HEK293T (cell line): Measurements from ENCODE around the gene LRP8.
A peak's percentile ranks its signal among the peaks of the same experiment; 100 is the strongest.

Experiments
- CTCF ChIA-PET: fragments of 350-600 bp; formaldehyde crosslinking; extraction: SDS; loops from one replicate; lab custom pipeline; 2021; ENCODE audit warnings: antibody characterized with exemption, inconsistent platforms; lab: Yijun Ruan, JAX
- POLR2A ChIA-PET: fragments of 350-600 bp; formaldehyde crosslinking; extraction: SDS; loops from one replicate; lab custom pipeline; 2020; ENCODE audit warnings: antibody characterized with exemption, inconsistent platforms; lab: Yijun Ruan, JAX
- DNase-seq: peaks from one replicate; pipeline ENCODE4 v3.0.0; 2012; ENCODE audit warnings: mixed read lengths; ENCODE audit errors: extremely low spot score
- ARNT ChIP-seq: fragments of 450-650 bp; IDR thresholded peaks from 2 replicates; pipeline ENCODE4 v1.6.1; 2017; ENCODE audit warnings: mild to moderate bottlenecking
- BHLHE40 ChIP-seq: fragments of 450-650 bp; IDR thresholded peaks from 2 replicates; pipeline ENCODE4 v1.6.1; 2016; ENCODE audit warnings: mild to moderate bottlenecking, moderate library complexity, borderline replicate concordance
- CTBP1 ChIP-seq: fragments of 450-650 bp; IDR thresholded peaks from 2 replicates; pipeline ENCODE4 v1.6.1; 2016; ENCODE audit warnings: borderline replicate concordance
- ELF4 ChIP-seq: fragments of 450-650 bp; IDR thresholded peaks from 2 replicates; pipeline ENCODE4 v1.6.1; 2017; ENCODE audit warnings: antibody characterized with exemption
- FOXA1 ChIP-seq: fragments of 450-650 bp; IDR thresholded peaks from 2 replicates; pipeline ENCODE4 v1.6.1; 2016; ENCODE audit warnings: mild to moderate bottlenecking
- FOXK2 ChIP-seq: fragments of 450-650 bp; IDR thresholded peaks from 2 replicates; pipeline ENCODE4 v1.6.1; 2016; ENCODE audit warnings: mild to moderate bottlenecking
- FOXM1 ChIP-seq: fragments of 450-650 bp; IDR thresholded peaks from 2 replicates; pipeline ENCODE4 v1.6.1; 2017; ENCODE audit warnings: mild to moderate bottlenecking, borderline replicate concordance
- HDGF ChIP-seq: fragments of 450-650 bp; IDR thresholded peaks from 2 replicates; pipeline ENCODE4 v1.6.1; 2017; ENCODE audit warnings: antibody characterized with exemption, borderline replicate concordance
- L3MBTL2 ChIP-seq: fragments of 450-650 bp; conservative IDR thresholded peaks from 2 replicates; pipeline ENCODE4 v1.6.1; 2016; ENCODE audit warnings: mild to moderate bottlenecking
- LEF1 ChIP-seq: fragments of 450-650 bp; IDR thresholded peaks from 2 replicates; pipeline ENCODE4 v1.6.1; 2017; ENCODE audit warnings: mild to moderate bottlenecking, borderline replicate concordance
- NFRKB ChIP-seq: fragments of 450-650 bp; IDR thresholded peaks from 2 replicates; pipeline ENCODE4 v1.6.1; 2016; ENCODE audit warnings: mild to moderate bottlenecking, moderate library complexity
- SP1 ChIP-seq: fragments of 450-650 bp; IDR thresholded peaks from 2 replicates; pipeline ENCODE4 v1.6.1; 2017
- SUZ12 ChIP-seq: fragments of 450-650 bp; IDR thresholded peaks from 2 replicates; pipeline ENCODE4 v1.6.1; 2016; ENCODE audit warnings: mild to moderate bottlenecking
- TARDBP ChIP-seq: fragments of 450-650 bp; IDR thresholded peaks from 2 replicates; pipeline ENCODE4 v1.6.1; 2016
- ZNF384 ChIP-seq: fragments of 450-650 bp; IDR thresholded peaks from 2 replicates; pipeline ENCODE4 v1.6.1; 2016
- TF ChIP-seq, protein P1 (sequence below): fragments of 450-650 bp; IDR thresholded peaks from 2 replicates; pipeline ENCODE4 v1.6.1; 2016

The LRP8 gene

DNA sequence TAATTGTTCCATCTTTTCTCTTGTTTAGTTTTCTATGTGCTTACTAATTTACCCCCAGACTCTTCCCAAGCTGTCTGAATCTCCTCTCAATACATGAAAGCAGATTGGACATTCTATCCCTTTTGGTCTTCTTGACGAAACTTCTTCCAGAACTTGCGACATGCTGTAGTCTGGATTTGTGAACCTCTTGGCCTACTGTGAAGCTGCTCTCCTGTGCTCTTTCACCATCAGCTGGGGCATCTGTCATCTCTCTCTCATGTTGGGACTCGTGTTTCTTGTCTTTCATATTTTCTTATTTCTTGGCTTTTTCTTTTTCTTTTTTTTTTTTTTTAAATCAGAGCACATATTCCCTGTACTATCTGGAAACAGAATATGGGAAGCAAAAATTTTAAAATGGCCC, 124.4 kb downstream of the LRP8 start:
- ChIA-PET POLR2A (interaction anchor here (1.2 kb wide), 1 partner anchor 11 kb away, joined by 5 read pairs; no protein-coding TSS in a partner anchor), CTCF (interaction anchor here (0.6 kb wide), 1 partner anchor 11 kb away, joined by 4 read pairs; no protein-coding TSS in a partner anchor)
- no peak for DNase-seq
- TF ChIP-seq FOXK2 (no peak), NFRKB (no peak), FOXA1 (no peak), SUZ12 (no peak), CTBP1 (no peak), L3MBTL2 (no peak), ARNT (no peak), SP1 (no peak), ELF4 (no peak), TARDBP (no peak), FOXM1 (no peak), ZNF384 (no peak), LEF1 (no peak), BHLHE40 (no peak), HDGF (no peak)
- TF ChIP-seq, protein P1, sequence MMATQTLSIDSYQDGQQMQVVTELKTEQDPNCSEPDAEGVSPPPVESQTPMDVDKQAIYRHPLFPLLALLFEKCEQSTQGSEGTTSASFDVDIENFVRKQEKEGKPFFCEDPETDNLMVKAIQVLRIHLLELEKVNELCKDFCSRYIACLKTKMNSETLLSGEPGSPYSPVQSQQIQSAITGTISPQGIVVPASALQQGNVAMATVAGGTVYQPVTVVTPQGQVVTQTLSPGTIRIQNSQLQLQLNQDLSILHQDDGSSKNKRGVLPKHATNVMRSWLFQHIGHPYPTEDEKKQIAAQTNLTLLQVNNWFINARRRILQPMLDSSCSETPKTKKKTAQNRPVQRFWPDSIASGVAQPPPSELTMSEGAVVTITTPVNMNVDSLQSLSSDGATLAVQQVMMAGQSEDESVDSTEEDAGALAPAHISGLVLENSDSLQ = no peak

DNA sequence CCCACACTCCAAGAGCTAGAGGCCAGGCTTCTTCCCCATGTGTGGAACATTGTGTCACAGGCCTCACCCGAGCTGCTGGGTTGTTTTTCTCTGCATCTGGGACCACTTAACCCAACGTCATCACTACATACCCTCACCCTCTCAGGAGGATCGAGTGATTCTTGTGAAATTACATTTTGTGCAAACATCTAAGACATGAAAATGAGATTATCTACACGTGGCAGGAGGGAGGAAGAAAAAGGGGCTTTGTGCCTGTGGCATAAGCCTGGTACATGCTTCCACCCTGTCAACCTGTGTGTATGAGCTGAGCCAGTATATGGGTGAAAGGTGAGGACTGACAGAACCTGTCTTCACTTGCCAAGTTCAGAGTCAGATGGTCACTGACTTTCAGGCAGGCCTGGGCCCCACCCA, 129.6 kb downstream of the LRP8 start:
- DNase-seq = no peak
- ChIA-PET CTCF (no interaction called here), POLR2A (interaction anchor here (1.2 to 1.7 kb wide), 2 partner anchors 14 to 23 kb away, joined by 4 to 5 read pairs; partner anchors contain the start of gene CZIB)
- TF ChIP-seq FOXA1 (no peak), SP1 (no peak), ARNT (no peak), ELF4 (no peak), FOXK2 (no peak), FOXM1 (no peak), LEF1 (no peak), HDGF (no peak), TARDBP (no peak), L3MBTL2 (no peak), NFRKB (no peak)

DNA sequence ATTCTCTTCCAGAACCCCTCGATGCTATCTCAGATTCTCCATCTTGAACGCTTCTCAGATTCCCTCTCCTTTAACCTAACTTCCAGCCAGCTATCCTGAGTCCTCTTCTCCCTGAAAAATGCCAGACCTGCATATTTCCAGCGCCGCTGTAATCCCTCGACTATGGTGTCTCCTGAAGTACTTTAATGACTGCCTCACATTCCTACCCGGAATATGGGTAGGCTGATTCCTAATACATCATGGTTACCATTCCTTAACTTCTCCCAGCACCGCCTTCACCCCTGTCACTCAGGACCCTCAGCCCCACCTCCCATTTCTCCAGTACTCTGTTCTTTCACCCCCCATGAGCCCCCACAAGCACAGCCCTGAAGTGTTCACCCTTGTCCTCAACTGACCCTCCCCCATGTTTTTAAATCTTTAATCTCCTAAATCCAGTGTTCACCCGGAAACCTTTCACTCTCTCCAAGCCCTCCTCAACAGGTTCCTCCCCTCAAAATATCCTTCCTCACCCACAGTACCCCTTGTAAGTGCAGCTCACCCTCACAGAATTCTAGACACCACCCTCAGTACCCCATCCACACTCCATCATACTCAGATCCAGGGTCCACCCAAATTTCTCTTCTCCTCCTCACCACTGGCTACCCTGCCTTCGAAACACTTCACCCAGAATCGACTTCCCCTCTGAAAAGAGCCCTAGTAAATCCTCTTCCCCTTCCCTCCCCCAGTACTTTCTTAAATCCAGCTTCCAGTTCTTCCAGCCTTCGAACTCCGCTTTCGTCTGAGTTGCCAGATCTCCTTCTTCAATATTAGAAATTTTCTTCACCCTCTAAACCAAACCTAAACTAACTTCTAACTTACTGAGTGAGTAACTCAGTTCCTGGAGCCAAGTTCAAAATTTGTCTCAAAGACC, 130.3 kb downstream of the LRP8 start:
- ChIA-PET POLR2A (interaction anchor here (1.2 to 1.7 kb wide), 2 partner anchors 14 to 24 kb away, joined by 4 to 5 read pairs; partner anchors contain the start of gene CZIB), CTCF (no interaction called here)
- TF ChIP-seq, protein P1 = peak; percentile 95
- TF ChIP-seq L3MBTL2 = no peak; the same call in 1 of the 2 replicates
- DNase-seq = peak; percentile 29

DNA sequence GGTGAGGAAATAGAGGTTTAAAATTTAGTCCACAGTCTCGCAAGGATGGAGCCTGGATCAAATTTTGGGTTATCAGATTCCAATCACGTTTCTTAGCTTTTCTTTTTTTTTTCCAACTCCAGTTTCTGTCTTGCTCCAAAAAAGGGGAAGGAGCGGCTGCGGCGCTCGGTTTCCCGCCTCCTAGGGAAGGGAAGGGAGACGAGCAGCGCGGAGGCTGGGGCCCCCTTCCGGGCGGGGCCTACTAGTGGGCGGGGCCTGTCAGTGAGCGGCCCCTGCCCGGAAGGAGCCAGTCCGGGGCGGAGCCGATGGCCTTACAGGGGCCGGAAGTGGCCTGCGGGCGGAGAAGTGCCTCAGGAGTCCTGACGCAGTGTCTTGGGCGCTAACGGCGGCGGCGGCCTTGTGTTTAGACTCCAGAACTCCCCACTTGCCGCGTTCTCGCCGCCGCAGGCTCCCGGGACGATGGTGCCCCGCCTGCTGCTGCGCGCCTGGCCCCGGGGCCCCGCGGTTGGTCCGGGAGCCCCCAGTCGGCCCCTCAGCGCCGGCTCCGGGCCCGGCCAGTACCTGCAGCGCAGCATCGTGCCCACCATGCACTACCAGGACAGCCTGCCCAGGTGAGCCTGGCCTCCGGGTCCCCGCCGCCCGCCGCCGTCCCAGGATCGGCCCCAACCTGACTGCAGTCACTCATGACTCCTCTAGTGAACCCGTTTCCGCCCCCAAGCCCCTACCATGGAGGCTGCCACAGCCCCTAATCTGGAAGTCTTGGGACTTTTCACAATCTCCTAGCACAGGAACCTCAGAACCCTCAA, 131.2 kb downstream of the LRP8 start, which contains the start of gene CPT2:
Gene CPT2 (plus strand): TSS at position 340 of the 806 bp plus-strand sequence. CDS start 120 bp downstream, at position 460.
- ChIA-PET CTCF (no interaction called here), POLR2A (interaction anchor here (0.6 to 1.8 kb wide), 9 partner anchors 10 to 221 kb away, joined by 3 to 10 read pairs (median 3); partner anchors contain the start of gene CZIB)
- peak; percentile 55; the same call in 1 of the 2 replicates for TF ChIP-seq ELF4
- no peak for TF ChIP-seq CTBP1
- TF ChIP-seq, protein P1 = peak; percentile 71
- no peak for TF ChIP-seq BHLHE40
- TF ChIP-seq HDGF = no peak
- peak; percentile 71 for TF ChIP-seq L3MBTL2
- TF ChIP-seq TARDBP = no peak
- DNase-seq = peak; percentile 99

DNA sequence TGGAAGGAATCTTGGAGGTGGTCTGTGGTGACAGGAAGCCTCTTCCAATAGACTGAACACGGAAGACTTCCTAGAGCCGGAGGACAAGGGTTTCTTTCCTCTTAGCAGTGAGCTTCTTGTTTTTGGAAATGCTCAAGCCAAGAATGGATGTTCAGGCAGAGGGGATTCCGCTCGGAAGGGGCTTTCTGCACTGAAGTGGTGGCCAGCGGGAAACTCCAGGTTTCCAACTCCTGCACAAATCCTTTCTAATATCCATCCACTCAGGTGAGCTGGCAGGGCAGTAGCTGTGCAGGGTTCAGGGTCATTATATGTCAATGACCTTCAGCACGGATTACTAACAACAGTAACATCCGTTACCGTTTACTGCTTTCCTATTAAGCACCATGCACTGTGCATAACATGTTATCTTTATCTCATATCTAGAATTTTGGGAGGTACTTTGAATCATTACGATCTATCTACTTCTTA, 131.8 kb downstream of the LRP8 start:
- DNase-seq = no peak
- ChIA-PET POLR2A (interaction anchor here (0.6 to 1.8 kb wide), 11 partner anchors 9 to 290 kb away, joined by 3 to 10 read pairs (median 3); partner anchors contain the start of gene CZIB), CTCF (interaction anchor here (0.7 to 2.9 kb wide), 3 partner anchors 9 to 26 kb away, joined by 3 to 8 read pairs (median 4); no protein-coding TSS in a partner anchor)
- TF ChIP-seq NFRKB = no peak
- TF ChIP-seq HDGF = no peak
- no peak for TF ChIP-seq ELF4
- no peak for TF ChIP-seq ZNF384
- no peak for TF ChIP-seq CTBP1
- no peak for TF ChIP-seq FOXK2
- no peak for TF ChIP-seq BHLHE40
- TF ChIP-seq, protein P1 = no peak
- no peak for TF ChIP-seq FOXA1
- TF ChIP-seq SUZ12 = no peak
- TF ChIP-seq SP1 = no peak
- no peak for TF ChIP-seq LEF1
- no peak for TF ChIP-seq TARDBP
- no peak for TF ChIP-seq FOXM1
- no peak for TF ChIP-seq L3MBTL2
- no peak for TF ChIP-seq ARNT
